ENCODE measurements around the gene PCSK6.

DNA sequence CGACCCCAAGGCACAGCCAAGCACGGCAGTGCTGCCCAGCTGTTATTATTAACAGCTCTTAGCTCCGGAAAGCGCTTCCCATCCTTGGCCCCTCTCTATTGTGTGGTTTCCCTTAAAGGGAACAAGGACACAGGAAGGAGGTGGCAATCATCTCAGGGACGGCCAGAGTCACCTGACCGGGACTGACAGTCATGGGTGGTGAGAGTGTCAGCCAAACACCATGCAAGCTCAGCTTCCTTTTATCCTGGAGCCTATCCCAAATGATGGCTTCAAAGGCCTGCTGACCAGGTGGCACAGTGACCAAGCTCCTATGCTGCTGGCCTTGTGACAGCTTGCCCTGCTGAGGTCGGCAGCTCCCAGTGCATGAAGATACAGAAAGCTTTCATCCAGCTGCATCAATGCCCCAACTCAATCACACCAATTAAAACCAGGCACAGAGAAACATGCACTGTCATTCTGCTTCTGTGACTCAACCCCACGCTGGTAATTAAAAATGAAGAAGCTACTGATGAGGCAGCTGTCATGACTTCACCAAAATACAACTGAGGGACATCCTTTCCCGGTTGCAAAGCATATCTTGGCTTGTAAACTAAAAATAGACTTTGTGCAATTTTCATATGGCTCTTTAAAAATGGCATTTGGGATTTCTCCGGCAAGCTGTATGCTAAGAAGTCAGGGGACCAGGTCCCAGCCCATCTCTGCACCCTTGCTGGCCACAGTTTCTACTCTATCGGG is 34.0 kb downstream of the PCSK6 start:
- TF ChIP-seq, protein P1, sequence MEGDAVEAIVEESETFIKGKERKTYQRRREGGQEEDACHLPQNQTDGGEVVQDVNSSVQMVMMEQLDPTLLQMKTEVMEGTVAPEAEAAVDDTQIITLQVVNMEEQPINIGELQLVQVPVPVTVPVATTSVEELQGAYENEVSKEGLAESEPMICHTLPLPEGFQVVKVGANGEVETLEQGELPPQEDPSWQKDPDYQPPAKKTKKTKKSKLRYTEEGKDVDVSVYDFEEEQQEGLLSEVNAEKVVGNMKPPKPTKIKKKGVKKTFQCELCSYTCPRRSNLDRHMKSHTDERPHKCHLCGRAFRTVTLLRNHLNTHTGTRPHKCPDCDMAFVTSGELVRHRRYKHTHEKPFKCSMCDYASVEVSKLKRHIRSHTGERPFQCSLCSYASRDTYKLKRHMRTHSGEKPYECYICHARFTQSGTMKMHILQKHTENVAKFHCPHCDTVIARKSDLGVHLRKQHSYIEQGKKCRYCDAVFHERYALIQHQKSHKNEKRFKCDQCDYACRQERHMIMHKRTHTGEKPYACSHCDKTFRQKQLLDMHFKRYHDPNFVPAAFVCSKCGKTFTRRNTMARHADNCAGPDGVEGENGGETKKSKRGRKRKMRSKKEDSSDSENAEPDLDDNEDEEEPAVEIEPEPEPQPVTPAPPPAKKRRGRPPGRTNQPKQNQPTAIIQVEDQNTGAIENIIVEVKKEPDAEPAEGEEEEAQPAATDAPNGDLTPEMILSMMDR (IDR thresholded peaks at IDR 0.05), result no peak
- TF ChIP-seq POLR2A (IDR thresholded peaks at IDR 0.05), result no peak

Measured in Peyer's patch (tissue), 4 donors.